HG02943 (cell line): Measurements from ENCODE around the gene BAZ2B.
"Not testable (repeated sequence)": the region's sequence is repeated elsewhere in the genome, so short reads cannot be mapped to it uniquely, and the experiment has no call there.

ENCODE experiments used
- ATAC-seq: cut with Tn5 transposase; IDR thresholded peaks from one replicate; pipeline ENCODE4 v1.9.1; 2021; ENCODE audit warnings: mild to moderate bottlenecking, low read depth, moderate library complexity; ENCODE audit not compliant: unreplicated experiment

Gene BAZ2B, protein sequence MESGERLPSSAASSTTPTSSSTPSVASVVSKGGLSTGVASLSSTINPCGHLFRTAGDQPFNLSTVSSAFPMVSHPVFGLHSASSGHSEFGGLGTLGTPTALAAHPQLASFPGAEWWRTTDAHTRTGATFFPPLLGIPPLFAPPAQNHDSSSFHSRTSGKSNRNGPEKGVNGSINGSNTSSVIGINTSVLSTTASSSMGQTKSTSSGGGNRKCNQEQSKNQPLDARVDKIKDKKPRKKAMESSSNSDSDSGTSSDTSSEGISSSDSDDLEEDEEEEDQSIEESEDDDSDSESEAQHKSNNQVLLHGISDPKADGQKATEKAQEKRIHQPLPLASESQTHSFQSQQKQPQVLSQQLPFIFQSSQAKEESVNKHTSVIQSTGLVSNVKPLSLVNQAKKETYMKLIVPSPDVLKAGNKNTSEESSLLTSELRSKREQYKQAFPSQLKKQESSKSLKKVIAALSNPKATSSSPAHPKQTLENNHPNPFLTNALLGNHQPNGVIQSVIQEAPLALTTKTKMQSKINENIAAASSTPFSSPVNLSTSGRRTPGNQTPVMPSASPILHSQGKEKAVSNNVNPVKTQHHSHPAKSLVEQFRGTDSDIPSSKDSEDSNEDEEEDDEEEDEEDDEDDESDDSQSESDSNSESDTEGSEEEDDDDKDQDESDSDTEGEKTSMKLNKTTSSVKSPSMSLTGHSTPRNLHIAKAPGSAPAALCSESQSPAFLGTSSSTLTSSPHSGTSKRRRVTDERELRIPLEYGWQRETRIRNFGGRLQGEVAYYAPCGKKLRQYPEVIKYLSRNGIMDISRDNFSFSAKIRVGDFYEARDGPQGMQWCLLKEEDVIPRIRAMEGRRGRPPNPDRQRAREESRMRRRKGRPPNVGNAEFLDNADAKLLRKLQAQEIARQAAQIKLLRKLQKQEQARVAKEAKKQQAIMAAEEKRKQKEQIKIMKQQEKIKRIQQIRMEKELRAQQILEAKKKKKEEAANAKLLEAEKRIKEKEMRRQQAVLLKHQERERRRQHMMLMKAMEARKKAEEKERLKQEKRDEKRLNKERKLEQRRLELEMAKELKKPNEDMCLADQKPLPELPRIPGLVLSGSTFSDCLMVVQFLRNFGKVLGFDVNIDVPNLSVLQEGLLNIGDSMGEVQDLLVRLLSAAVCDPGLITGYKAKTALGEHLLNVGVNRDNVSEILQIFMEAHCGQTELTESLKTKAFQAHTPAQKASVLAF (N-terminal part only)

DNA sequence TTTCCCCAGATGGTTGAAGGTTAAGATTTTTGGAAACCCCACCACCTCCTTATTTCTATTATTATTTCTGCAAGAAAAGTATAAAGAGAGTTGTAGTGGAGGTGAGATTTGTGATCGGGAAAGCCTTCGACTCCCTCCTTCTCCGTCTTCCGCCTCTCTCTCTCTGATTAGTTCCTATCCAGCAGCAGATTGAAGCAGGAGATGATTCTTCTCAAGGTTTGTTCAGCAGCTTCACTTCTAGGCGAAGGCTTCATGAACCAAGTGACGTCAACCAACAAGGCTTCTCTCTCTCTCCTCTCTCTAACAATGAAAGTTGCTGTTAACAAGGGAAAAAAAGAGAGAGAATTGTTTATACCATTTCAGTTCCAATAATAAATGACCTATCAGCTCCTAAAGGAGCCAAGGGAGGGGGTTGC, at the start of gene BAZ2B:
BAZ2B (minus strand) TSS at position 263 of the 416 bp plus-strand sequence. CDS start 137,829 bp downstream, outside the sequence.
- ATAC-seq, result no peak

DNA sequence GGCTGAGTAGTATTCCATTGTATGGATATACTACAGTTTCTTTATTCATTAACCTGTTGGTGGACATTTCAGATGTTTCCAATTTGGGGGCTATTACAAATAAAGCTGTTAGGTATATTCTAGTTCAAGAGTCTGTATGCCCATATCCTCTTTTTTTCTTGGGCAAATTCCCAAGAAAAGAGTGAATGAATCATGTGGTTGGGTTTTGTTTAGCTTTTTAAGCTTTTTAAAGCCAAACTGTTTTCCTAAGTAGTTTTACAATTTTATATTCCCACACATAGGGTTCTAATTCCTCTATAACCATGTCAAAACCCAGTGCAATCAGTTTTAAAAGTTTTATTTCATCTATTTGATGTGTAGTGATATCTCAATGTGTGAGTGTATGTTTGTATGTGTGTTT, 44.9 kb upstream of the BAZ2B start:
- ATAC-seq, result no peak

DNA sequence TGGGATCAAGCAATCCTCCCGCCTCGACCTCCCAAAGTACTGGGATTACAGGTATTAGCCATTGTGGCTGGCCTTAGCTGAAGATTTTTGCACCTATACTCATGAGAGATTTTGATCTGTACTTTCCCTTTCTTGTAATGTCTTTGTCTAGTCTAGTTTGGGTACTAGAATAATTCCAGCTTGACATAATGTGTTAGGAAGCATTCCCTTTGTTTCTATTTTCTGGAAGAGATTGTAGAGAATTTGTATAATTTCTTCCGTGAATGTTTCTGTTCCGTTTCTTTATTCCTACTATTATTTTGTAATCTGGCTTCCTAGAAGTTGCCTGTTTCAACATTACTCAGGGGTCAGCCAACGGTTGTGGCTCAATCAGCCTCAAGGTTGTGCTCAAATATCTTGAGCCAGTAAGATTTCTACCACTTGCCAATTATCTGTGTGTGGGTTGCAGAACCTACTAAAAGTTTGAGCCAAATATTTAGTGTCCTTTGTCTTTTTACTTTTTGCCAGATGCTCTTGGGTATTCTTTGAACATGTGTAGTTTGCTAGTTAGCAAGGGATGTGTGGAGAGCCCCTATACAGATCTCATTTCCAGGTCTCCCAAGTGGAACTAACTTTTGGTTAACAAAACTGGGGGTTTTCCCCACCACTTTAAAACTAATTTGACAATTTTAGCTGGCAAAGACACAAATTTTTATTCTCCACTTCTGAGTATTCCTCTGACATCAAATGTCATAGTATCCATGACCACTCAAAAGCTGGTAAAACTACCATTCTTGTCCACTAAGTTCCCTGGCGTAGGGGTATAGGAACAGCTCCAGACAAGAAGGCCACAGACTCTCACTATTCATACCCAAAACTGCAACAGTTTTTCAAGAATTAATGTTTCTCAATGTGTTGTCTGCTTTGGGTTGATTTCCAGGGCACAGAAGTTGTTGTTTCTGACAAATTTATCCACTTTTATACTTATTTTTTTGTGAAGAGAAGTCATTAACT, 42.8 kb upstream of the BAZ2B start:
- ATAC-seq, result no peak

DNA sequence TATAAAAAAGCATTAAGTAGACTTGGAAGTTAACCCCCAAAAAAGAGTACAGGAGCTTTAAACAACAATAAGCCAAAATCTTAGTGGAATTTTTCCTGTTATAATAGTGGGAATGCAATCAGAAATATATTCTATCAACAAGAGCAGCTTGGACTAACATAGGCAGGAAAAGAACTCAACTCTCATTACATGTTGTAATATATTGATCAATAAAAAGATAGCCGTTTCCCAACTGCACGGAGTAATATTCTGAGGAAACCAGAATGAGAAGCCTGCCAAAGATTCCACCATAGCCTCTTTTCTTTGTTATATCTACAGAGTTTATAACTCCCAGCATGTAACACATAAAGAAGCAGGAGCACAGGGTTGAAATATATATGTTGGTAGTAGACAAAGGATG, 37.6 kb upstream of the BAZ2B start:
- no peak for ATAC-seq

DNA sequence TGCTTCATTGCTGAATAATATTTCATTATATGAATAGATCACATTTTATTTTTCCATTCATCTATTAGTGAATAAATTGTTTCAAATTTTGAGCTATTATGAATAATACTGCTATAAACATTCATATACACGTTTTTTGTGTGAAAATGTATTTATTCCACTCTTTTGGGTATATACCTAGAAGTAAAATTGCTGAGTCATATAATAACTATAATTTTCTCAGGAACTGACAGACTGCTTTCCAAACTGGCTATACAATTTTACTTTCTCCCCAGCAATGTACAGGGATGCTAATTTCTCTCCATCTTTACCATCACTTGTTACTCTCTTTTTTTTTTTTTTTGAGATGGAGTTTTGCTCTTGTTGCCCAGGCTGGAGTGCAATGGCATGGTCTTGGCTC, 35.5 kb upstream of the BAZ2B start:
- ATAC-seq, result no peak

DNA sequence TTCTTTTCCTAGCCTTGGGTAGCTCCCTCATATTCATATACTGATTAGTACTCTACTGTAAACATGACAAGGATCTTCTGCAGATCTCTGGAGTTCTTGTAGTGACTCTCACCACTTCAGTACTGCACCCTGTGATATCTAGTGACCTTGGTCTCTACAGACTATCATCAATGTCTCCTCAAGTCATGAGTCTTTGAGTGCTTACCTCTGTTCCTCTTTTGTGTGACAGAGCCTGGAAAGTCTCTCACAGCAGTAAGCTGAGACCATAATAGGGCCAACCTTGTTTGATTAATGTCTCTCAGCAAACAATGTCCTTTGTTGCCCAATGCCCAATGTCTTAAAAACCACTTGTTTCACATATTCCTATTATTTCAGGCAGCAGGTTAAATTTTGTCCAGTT, 34.2 kb upstream of the BAZ2B start:
- ATAC-seq, result no peak

DNA sequence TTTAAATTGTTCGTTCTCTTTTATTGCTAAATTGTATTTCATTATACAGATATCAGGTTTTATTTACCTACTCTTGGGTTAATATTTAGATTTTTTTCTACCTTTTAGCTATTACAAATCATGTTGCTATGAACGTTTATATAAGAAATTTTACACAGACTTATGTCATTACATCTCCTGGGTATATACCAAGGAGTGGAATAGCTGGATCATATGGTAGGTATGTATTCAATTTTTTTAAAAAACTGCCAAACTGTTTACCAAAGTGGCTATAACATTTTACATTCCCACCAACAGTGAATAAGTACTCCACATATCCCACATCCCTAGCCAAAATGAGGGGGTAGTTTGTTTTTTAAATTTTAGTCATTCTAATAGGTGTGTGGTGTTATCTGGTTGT, 32.3 kb upstream of the BAZ2B start:
- no peak for ATAC-seq

DNA sequence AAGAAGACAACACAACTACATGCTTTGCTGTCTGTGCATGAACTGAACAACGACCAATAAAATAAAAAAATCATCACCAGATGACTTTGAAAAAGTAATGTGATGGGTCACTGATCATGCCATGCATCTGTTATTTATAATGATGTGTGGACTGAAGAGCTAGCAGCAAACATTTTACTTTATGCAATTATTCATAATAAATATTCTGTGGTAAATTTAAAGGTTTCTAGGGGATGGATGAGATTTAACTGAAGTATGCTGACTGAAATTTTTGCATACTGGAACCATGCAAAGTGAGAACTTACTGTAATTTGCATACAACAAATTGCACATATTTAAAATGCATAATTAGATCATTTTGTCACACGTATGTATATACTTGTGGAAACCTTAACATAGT, 31.3 kb upstream of the BAZ2B start:
- no peak for ATAC-seq

DNA sequence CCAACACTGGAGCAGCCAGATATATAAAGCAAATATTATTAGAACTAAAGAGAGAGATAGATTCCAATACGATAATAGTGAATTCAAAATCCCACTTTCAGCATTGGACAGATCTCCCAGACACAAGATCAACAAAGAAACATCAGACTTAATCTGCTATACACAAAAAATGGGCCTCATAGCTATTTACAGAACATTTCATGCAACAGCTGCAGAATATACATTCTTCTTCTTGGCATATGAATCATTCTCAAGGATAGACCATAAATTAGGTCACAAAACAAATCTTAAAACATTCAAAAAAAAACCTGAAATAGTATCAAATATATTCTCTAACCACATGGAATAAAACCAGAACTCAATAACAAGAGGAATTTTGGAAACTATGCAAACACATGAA, 23.8 kb upstream of the BAZ2B start:
- ATAC-seq, result no peak

DNA sequence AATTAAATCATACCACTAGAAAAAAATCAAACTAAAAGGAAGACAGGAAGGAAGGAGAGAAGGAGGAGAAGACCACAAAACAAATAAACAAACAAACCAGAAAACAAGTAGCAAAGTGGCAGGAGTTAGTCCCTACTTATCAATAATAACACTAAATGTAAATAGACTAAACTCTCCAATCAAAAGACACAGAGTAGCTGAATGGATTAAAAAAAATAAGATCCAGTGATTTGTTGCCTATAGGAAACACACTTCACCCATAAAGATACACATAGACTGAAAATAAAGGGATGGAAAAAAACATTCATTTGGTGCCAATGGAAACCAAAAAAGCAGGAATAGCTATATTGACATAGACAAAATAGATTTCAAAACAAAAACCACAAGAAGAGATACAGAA, 23.4 kb upstream of the BAZ2B start:
- no peak for ATAC-seq

DNA sequence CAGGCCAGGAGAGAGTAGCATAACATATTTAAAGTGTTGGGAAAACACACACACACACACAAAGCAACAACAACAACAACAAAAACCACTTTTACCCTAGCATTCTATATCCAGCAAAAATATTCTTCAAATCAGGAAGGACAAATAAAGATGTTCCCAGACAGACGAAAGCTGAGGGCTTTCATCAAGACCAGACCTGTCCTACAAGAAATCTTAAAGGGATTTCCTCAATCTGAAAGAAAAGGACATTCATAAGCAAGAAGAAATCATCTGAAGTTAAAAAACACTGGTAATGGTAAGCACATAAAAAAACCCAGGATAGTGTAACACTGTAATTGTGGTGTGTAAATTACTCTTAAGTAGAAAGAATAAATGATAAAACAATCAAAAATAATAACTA, 22.7 kb upstream of the BAZ2B start:
- no peak for ATAC-seq

DNA sequence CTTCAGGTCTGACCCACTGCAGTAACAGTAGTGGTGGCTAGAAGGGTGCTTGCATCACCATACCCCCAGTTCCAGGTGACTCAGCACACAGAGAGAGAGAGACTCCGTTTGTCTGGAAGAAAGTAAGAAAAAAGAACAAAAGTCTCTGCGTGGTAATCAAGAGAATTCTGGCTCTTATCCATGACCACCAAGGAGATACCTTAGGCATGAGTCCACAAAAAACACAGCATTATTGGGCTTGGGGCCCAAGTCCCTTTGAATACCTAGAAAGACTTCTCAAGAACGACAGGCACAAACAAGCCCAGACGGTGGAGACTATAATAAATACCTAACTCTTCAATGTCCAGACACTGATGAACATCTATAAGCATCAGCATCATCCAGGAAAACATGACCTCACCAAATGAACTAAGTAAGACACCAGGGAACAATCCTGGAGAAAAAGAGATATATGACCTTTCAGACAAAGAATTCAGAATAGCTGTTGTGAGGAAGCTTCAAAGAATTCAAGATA, 21.7 kb upstream of the BAZ2B start:
- no peak for ATAC-seq

DNA sequence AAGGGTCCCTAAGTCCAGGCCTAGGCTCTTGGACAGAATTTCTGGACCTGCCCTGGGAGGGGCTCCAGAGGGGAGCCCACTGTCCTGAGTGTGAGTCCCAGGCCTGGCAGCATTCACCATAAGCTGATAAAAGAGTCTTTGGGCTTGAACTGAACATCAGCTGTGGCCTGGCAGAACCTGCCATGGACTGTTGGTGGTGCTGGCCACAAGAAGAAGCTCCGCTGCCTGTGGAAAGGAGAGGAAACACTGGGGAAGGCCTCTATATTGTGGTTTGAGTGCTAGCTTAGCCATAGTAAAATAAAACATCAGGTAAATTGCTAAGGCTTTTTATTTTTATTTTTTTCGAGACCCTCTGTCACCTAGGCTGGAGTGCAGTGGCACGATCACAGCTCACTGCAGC, 20.9 kb upstream of the BAZ2B start:
- no peak for ATAC-seq

DNA sequence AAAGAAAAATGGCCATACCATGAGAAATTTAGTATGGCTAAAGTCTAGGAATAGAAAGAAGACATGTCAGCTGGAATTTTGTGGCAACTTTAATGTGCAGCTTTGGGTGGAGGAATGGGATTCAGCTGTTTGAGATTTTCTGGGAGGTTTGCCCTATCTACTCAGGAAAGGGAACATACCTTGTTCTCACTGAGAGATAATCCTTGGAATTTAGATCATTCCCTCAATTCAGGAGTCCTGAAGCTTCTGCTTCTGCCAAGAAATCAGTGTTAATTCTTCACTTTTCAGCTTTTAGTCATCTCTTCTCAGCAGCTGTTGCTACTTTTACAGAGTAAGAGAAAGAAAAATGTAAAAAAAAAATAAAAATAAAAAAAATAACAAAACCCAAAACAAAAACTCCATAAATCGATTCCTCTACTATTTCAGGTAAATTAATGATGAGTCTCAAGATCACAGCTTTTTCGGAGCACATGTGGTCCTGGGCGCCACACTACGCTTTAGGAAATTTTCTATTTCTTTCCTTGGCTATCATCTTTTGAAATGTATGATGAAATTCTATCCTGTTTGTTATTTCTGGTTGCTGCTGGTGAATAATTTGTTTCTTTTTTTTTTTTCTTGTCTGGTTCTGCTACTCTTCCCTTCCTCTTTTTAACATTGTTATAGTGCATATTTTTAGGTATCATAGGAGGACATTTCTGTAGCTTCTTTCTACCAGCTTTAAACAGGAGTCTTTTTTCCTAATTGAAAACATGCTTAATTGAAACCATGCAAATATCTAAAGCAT, 18.9 kb upstream of the BAZ2B start:
- ATAC-seq, result no peak

DNA sequence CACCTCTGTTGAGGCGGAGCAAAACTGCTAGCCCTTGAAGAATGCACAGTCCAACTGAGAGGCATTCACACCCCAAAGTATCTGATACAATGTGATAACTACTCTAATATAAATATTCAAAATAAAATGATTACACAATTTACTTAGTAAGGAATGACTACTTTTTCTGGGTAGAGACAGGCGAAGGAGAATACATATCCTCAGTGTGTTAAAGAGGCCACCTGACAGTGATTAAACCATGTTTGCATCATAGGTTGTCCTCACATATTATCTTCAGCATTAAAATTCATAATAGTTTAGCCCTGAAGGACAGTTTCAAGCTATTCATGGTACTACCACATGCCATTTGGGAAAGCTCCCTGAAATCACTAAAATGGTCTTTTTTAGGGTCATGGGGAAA, 16.9 kb upstream of the BAZ2B start:
- no peak for ATAC-seq

DNA sequence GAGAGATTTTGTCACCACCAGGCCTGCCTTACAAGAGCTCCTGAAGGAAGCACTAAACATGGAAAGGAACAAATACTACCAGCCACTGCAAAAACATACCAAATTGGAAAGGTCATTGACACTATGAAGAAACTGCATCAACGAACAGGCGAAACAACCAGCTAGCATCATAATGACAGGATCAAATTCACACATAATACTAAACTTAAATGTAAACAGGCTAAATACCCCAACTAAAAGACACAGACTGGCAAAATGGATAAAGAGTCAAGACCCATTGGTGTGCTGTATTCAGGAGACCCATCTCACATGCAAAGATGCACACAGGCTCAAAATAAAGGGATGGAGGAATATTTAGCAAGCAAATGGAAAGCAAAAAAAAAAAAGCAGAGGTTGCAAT, 9.3 kb upstream of the BAZ2B start:
- ATAC-seq, result not testable (repeated sequence)

DNA sequence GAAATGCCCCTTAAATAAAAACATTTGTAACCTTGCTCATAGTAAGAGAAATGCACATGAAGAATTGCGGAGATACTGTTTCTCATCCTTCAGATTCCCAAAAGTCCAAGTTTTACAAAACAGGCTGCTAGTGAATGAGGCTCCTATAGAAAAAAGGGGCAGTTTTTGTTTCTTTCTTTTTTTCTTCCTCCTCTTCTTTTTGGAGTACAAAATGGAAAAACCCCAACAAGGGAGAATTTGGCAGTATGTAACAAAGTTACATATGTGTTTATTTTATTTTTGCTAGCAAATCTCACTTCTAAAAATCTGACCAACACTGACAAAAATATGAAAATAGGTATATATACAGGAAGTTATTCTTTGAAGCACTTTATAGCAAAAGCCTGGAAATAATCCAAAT, 7.1 kb upstream of the BAZ2B start:
- no peak for ATAC-seq

DNA sequence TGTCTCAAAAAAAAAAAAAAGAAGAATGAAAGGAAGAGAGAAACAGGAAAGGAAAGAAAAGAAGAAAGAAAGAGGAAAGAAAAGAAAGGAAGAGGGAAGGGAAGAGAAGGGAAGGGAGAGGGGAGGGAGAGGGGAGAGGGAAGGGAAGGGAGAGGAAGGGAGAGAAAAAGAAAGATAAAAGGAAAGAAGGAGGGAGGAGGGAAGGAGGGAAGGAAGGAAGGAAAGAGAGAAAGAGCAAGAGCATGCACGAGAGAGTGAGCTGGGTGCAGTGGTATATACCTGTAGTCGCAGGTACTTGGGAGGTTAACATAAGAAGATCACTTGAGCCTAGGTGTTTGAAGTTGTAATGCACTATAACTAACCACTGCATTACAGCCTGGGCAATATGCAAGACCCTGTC, 6.6 kb upstream of the BAZ2B start:
- ATAC-seq, result no peak

DNA sequence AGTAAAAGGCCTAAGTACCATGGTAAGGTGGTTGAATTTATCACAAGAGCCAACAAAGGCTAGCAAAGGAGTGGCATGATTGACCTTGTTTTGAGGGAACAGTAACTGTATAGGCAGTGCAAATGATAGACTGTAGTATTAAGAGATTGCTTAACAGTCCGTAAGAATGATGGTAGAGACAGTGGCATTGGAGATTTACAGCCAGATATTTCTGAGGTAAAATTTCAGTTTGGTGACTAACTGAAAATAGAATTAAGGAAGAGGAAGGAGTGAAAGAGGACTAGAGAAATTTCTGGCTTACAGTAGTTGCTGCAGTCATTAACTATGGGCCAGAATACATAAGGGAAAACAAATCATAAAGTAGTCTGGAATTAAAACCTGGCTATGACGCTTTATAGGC, 4.4 kb upstream of the BAZ2B start:
- no peak for ATAC-seq
